Psoas muscle (tissue), 8 donors: ENCODE results near the gene DNAAF5. TPM values are rescaled to one million over a fixed set of nuclear protein-coding genes. Genes with fewer than 3 reads are reported as not detected.

Experiments
- ATAC-seq, 4 donors: fragments of 200-7000 bp; cut with Tn5 transposase; one replicate each; pipeline ENCODE4 v1.9.1; 2020; ENCODE audit warnings: moderate library complexity in 3 of 4, mild to moderate bottlenecking in 2 of 4
- DNase-seq, 2 donors: peaks; one replicate each; pipeline ENCODE4 v3.0.0-alpha.2; 2020
- H3K27ac ChIP-seq: fragments of 200-600 bp; one replicate; pipeline ENCODE4 v1.8.0; 2022
- H3K27me3 ChIP-seq, 3 donors: fragments of 200-600 bp in 1 of 3; one replicate each; pipeline versions ENCODE4 v1.6.1 to v1.8.0; 2013 to 2022; ENCODE audit warnings: low read length in 2 of 3, mild to moderate bottlenecking in 2 of 3, moderate library complexity in 1 of 3; ENCODE audit not compliant: insufficient read depth in 3 of 3
- H3K36me3 ChIP-seq, 2 donors: fragments of 200-600 bp in 1 of 2; one replicate each; pipeline versions ENCODE4 v1.6.1 to v1.8.0; 2013 to 2022; ENCODE audit warnings: low read depth in 1 of 2, mild to moderate bottlenecking in 1 of 2, moderate library complexity in 1 of 2; ENCODE audit not compliant: insufficient read depth in 1 of 2
- H3K4me1 ChIP-seq: fragments of 200-600 bp; one replicate; pipeline ENCODE4 v1.8.0; 2022
- H3K4me3 ChIP-seq: fragments of 200-600 bp; one replicate; pipeline ENCODE4 v1.8.0; 2022; ENCODE audit warnings: mild to moderate bottlenecking
- H3K9me3 ChIP-seq: fragments of 200-600 bp; one replicate; pipeline ENCODE4 v1.8.0; 2022
- CTCF ChIP-seq: fragments of 200-600 bp; IDR thresholded peaks from one replicate; pipeline ENCODE4 v1.8.0; 2022; ENCODE audit warnings: antibody characterized with exemption
- WGBS, 3 donors: extraction: QIAGEN DNeasy Blood & Tissue Kit; methylation state at CpG; one replicate each; pipeline versions ENCODE4 v1.1.6 to v1.1.7; 2013; 5-methylcytosine and 5-hydroxymethylcytosine counted together
- intact Hi-C, 2 donors: fragments of 100-400 bp; cut with DNase I; formaldehyde crosslinking; loops; one replicate each; pipeline versions ENCODE4 v1.11.0 to v1.14.2; 2022
- polyA plus RNA-seq, 3 donors: library from polyadenylated mRNA; stranded (reverse); fragments of 200-250 nt; gene quantifications; one replicate each; pipeline ENCODE4 v1.2.3, GENCODE V29; 2013
- total RNA-seq, 4 donors: library from RNA; stranded (reverse); fragmentation: NEBNext Ultra II Directional in 2 of 4; extraction: Animal tissue kit (Norgen Biotek cat#: 25700) in 2 of 4; gene quantifications; one replicate each; pipeline versions ENCODE4 v1.2.1 to v1.2.4, GENCODE V29; 2021 to 2023
- donor health status: healthy with polysubstance abuse.
- donor health status: DM: no; HTN: no; CAD: no; lungs with moderate emphysema.
- donor health status: Bipolar disorder and iron deficiency.
- donor health status: healthy.
- donor health status: DM: yes; HTN: yes; CAD: no.
- donor health status: DM: no; HTN: no; CAD: no.
- donor health status: DM: no; HTN: no; CAD: no.
- donor health status: DM: yes; HTN: yes; CAD: no.

Gene DNAAF5
- total and polyA plus RNA-seq, 7 donors, result 9.3 to 26.7 (median 17.8) TPM

DNA sequence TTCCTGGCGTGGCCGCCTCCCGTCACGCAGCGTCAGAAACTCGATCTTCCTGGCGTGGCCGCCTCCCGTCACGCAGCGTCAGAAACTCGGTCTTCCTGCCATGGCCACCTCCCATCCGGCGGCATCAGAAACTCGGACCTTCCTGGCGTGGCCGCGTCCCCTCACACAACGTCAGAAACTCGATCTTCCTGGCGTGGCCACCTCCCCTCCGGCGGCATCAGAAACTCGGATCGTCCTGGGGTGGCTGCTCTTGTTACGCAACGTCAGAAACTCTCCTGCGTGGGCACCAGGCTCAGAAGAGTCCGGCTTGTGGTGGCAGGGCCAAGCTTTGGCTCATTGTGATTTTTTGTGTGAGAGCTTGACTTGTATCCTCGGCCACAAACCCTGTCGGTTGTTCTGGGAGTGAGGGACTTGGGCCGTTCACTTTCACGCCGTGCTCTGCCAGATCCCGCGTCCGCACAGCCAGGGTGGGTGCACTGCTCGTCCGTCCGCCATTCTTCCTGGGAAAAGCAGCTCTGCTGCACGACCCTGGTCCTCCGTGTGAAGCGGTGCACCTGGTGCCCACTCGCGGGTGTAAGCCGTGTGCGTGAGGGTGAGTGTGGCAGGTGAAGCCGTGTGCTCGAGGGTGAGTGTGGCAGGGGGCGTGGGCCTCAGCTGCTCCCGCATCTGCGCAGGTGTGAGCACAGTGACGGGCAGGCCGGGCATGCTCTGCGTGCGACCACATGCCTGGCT, 56.4 kb downstream of the DNAAF5 start:
- no peak overlapping the region for H3K4me3 ChIP-seq
- peaks cover 0 to 43% of the 10 kb centered on the region in 2 donors for H3K36me3 ChIP-seq
- ATAC-seq, result no peak
- 94 to 95% (median 95%) methylated on average over 48 to 56 of the region's 56 CpGs for WGBS, 3 donors
- H3K9me3 ChIP-seq, result no peaks in the 10 kb centered on the region
- peak in 1 of 2 donors; percentile 32 for DNase-seq
- intact Hi-C loops, result no loop called here
- H3K27me3 ChIP-seq, result no peaks in the 10 kb centered on the region
- no peak for TF ChIP-seq CTCF
- H3K4me1 ChIP-seq, result peaks cover 5% of the 10 kb centered on the region
- no peak overlapping the region for H3K27ac ChIP-seq

DNA sequence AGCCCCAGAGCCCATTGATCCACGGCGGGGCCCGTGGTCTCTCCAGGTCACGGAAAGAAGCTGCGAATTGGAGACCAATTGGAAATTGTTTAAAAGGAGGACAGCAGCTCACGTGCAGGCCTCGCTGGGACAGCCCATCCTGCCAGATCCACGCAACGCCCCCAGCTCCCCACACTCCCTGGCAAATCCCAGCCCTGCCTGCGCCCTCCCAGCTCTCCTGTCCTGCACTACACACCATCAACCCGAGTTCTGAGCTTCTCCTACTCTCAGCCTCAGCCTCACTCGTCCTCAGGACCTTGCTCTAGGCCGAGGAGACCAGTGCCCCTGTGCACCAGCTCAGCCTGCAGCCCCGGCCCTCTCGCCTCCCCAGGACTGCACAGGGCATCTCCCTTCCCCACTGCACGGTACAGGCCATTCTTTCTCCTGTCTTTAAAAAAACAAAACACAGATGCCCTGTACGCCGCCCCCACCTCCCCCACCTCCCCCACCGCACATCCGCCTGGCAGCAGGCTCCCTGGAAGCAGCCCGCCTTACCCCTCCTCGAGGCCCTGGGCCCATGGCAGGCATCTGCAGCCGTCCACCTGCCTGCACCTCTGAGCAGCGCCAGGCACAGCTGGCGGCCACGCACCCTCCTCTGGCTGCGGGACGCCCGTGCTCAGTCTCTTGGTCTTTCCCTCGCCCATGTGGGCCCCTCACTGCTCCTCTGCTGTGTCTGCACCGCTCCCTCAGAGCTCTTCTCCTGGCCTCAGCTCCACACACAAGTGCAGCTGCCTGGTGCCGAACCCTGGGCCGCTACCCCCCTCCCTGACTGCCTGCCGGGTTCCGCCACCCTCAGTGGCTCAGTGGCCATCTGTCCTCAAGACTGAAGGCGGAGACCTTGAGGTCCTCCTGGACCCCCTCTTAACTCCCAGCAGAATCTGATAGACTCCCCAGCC, 57.3 kb downstream of the DNAAF5 start:
- no peak for ATAC-seq
- H3K27ac ChIP-seq, result no peak overlapping the region
- no peaks in the 10 kb centered on the region for H3K9me3 ChIP-seq
- intact Hi-C loops, result no loop called here
- no peak overlapping the region for H3K4me3 ChIP-seq
- peak in 1 of 2 donors; percentile 42 for DNase-seq
- TF ChIP-seq CTCF, result no peak
- H3K27me3 ChIP-seq, result no peaks in the 10 kb centered on the region
- WGBS, 3 donors, result 93 to 94% (median 94%) methylated on average over 36 of the region's 36 CpGs
- H3K36me3 ChIP-seq, result peaks cover 0 to 46% of the 10 kb centered on the region in 2 donors
- H3K4me1 ChIP-seq, result peaks cover 5% of the 10 kb centered on the region

DNA sequence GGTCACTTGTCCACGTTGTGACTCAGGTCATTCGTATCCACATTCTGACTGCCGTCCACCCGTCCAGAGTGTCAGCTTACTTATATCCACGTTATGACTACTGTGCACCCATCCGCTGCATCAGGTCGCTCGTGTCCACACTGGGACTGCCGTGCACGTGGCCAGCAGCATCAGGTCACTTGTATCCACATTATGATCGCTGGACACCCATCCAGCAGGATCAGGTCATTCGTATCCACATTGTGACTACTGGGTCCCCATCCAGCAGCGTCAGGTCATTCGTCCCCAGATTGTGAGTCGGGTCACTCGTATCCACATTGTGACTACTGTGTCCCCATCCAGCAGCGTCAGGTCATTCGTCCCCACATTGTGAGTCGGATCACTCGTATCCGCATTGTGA, 58.5 kb downstream of the DNAAF5 start:
- no peaks in the 10 kb centered on the region for H3K27me3 ChIP-seq
- no peak overlapping the region for H3K4me3 ChIP-seq
- intact Hi-C loops, result loop anchor here in 1 of 2 donors (5.0 kb wide), 1 partner anchor 52 kb away; no protein-coding TSS in a partner anchor
- WGBS, 3 donors, result 96 to 97% (median 96%) methylated on average over 21 of the region's 21 CpGs
- peak in 1 of 2 donors; percentile 34 for DNase-seq
- ATAC-seq, result no peak
- H3K4me1 ChIP-seq, result peaks cover 5% of the 10 kb centered on the region
- TF ChIP-seq CTCF, result no peak
- no peak overlapping the region for H3K27ac ChIP-seq
- no peaks in the 10 kb centered on the region for H3K9me3 ChIP-seq
- H3K36me3 ChIP-seq, result peaks cover 0 to 45% of the 10 kb centered on the region in 2 donors

GRCh38 chr7:785416-785815, 58.9 kb downstream of the DNAAF5 start:
- no peak overlapping the region for H3K4me3 ChIP-seq
- H3K4me1 ChIP-seq, result peaks cover 5% of the 10 kb centered on the region
- intact Hi-C loops, result loop anchor here in 1 of 2 donors (5.0 kb wide), 1 partner anchor 52 kb away; no protein-coding TSS in a partner anchor
- no peaks in the 10 kb centered on the region for H3K27me3 ChIP-seq
- no peak for TF ChIP-seq CTCF
- no peak overlapping the region for H3K27ac ChIP-seq
- no peaks in the 10 kb centered on the region for H3K9me3 ChIP-seq
- ATAC-seq, result no peak
- H3K36me3 ChIP-seq, result peaks cover 0 to 41% of the 10 kb centered on the region in 2 donors
- WGBS, 3 donors, result 92 to 98% (median 94%) methylated on average over 10 of the region's 10 CpGs
- peak in 1 of 2 donors; percentile 33 for DNase-seq
